ENCODE results near the gene TNP2. TPM values are rescaled to one million over a fixed set of nuclear protein-coding genes. Genes with fewer than 3 reads are reported as not detected.

TNP2 gene
- total and polyA plus RNA-seq, 9 of the 15 experiments (the other 6 are each of a cell fraction or from before 2014, with no cell fraction given), result not detected

DNA sequence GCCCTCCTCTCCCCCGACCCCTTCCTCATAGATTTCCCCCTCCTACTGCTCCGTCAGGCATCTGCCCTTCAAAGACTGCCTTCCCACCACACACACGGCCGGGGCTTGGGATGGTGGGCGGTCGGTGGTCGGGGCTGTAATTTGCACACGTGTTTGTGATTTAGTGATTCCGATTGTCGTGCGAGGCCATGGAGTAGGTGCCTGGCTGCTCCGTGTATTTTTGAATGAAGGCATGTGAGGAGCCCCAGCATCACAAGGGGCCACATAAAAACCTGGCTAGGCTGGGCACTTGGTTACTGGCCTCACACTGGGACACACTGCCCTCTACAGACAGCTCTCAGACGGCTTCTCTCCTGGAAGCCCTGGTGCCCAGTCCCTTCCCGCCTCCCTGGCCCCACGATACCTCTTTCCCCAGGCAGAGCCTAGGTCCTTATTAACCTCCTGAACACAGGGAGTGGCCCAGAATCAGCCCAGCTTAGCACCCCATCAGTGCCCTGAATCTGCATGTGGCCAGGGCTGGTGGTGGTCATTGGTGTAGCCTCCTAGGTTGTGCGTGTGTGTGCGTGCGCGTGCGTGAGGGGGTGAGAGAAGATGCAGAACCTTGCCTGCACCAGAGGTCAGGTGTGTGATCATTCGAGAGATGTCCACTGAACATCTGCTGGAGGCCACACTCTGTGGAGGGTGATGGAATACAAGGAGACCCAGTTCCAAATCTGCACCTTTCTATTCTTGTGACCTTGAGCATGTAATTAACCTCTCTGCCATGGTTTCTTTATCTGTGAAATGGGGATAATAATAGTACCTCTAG lies 11.8 kb downstream of the TNP2 start (continued):
- TF ChIP-seq RB1 (IDR thresholded peaks at IDR 0.05; ENCODE audit: low read depth), result peak; percentile 43; the same call in 1 of the 2 replicates
- TF ChIP-seq, protein P1, sequence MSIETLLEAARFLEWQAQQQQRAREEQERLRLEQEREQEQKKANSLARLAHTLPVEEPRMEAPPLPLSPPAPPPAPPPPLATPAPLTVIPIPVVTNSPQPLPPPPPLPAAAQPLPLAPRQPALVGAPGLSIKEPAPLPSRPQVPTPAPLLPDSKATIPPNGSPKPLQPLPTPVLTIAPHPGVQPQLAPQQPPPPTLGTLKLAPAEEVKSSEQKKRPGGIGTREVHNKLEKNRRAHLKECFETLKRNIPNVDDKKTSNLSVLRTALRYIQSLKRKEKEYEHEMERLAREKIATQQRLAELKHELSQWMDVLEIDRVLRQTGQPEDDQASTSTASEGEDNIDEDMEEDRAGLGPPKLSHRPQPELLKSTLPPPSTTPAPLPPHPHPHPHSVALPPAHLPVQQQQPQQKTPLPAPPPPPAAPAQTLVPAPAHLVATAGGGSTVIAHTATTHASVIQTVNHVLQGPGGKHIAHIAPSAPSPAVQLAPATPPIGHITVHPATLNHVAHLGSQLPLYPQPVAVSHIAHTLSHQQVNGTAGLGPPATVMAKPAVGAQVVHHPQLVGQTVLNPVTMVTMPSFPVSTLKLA (conservative IDR thresholded peaks at IDR 0.05), result no peak
- TF ChIP-seq KAT2B (IDR thresholded peaks at IDR 0.05; ENCODE audit: low read depth, low read length), result no peak
- no peak for TF ChIP-seq FIP1L1 (IDR thresholded peaks at IDR 0.05; ENCODE audit: low read depth, low read length, poor library complexity, severe bottlenecking)
- TF ChIP-seq, protein P2, sequence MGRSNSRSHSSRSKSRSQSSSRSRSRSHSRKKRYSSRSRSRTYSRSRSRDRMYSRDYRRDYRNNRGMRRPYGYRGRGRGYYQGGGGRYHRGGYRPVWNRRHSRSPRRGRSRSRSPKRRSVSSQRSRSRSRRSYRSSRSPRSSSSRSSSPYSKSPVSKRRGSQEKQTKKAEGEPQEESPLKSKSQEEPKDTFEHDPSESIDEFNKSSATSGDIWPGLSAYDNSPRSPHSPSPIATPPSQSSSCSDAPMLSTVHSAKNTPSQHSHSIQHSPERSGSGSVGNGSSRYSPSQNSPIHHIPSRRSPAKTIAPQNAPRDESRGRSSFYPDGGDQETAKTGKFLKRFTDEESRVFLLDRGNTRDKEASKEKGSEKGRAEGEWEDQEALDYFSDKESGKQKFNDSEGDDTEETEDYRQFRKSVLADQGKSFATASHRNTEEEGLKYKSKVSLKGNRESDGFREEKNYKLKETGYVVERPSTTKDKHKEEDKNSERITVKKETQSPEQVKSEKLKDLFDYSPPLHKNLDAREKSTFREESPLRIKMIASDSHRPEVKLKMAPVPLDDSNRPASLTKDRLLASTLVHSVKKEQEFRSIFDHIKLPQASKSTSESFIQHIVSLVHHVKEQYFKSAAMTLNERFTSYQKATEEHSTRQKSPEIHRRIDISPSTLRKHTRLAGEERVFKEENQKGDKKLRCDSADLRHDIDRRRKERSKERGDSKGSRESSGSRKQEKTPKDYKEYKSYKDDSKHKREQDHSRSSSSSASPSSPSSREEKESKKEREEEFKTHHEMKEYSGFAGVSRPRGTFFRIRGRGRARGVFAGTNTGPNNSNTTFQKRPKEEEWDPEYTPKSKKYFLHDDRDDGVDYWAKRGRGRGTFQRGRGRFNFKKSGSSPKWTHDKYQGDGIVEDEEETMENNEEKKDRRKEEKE (IDR thresholded peaks at IDR 0.05; ENCODE audit: borderline replicate concordance in 1 of 2, control insufficient read depth in 1 of 2, low read depth in 2 of 2, low read length in 1 of 2), result no peak
- no peak for TF ChIP-seq MAFF (IDR thresholded peaks at IDR 0.05; ENCODE audit: low read length)
- no peak for TF ChIP-seq ZNF3 (CRISPR knock-in tag; IDR thresholded peaks at IDR 0.05)
- TF ChIP-seq TEAD4 (IDR thresholded peaks at IDR 0.05; ENCODE audit: low read length), result no peak
- no peak for TF ChIP-seq TEAD4 (CRISPR knock-in tag; IDR thresholded peaks at IDR 0.05; ENCODE audit: borderline replicate concordance)
- no peak for TF ChIP-seq POLR2H (tag; IDR thresholded peaks at IDR 0.05; ENCODE audit: low read depth)
- TF ChIP-seq ZNF384 (IDR thresholded peaks at IDR 0.05; ENCODE audit: low read depth, low read length), result no peak
- TF ChIP-seq, protein P3, sequence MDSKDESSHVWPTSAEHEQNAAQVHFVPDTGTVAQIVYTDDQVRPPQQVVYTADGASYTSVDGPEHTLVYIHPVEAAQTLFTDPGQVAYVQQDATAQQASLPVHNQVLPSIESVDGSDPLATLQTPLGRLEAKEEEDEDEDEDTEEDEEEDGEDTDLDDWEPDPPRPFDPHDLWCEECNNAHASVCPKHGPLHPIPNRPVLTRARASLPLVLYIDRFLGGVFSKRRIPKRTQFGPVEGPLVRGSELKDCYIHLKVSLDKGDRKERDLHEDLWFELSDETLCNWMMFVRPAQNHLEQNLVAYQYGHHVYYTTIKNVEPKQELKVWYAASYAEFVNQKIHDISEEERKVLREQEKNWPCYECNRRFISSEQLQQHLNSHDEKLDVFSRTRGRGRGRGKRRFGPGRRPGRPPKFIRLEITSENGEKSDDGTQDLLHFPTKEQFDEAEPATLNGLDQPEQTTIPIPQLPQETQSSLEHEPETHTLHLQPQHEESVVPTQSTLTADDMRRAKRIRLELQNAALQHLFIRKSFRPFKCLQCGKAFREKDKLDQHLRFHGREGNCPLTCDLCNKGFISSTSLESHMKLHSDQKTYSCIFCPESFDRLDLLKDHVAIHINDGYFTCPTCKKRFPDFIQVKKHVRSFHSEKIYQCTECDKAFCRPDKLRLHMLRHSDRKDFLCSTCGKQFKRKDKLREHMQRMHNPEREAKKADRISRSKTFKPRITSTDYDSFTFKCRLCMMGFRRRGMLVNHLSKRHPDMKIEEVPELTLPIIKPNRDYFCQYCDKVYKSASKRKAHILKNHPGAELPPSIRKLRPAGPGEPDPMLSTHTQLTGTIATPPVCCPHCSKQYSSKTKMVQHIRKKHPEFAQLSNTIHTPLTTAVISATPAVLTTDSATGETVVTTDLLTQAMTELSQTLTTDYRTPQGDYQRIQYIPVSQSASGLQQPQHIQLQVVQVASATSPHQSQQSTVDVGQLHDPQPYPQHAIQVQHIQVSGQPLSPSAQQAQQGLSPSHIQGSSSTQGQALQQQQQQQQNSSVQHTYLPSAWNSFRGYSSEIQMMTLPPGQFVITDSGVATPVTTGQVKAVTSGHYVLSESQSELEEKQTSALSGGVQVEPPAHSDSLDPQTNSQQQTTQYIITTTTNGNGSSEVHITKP (IDR thresholded peaks at IDR 0.05; ENCODE audit: partially characterized antibody), result no peak
- TF ChIP-seq, protein P4, sequence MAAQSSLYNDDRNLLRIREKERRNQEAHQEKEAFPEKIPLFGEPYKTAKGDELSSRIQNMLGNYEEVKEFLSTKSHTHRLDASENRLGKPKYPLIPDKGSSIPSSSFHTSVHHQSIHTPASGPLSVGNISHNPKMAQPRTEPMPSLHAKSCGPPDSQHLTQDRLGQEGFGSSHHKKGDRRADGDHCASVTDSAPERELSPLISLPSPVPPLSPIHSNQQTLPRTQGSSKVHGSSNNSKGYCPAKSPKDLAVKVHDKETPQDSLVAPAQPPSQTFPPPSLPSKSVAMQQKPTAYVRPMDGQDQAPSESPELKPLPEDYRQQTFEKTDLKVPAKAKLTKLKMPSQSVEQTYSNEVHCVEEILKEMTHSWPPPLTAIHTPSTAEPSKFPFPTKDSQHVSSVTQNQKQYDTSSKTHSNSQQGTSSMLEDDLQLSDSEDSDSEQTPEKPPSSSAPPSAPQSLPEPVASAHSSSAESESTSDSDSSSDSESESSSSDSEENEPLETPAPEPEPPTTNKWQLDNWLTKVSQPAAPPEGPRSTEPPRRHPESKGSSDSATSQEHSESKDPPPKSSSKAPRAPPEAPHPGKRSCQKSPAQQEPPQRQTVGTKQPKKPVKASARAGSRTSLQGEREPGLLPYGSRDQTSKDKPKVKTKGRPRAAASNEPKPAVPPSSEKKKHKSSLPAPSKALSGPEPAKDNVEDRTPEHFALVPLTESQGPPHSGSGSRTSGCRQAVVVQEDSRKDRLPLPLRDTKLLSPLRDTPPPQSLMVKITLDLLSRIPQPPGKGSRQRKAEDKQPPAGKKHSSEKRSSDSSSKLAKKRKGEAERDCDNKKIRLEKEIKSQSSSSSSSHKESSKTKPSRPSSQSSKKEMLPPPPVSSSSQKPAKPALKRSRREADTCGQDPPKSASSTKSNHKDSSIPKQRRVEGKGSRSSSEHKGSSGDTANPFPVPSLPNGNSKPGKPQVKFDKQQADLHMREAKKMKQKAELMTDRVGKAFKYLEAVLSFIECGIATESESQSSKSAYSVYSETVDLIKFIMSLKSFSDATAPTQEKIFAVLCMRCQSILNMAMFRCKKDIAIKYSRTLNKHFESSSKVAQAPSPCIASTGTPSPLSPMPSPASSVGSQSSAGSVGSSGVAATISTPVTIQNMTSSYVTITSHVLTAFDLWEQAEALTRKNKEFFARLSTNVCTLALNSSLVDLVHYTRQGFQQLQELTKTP (IDR thresholded peaks at IDR 0.05; ENCODE audit: low read depth in 1 of 2, partially characterized antibody in 2 of 2), result no peak

All from K562 (cell line).